Activated gamma-delta T cell treated with Interleukin-2 at 50 U/mL for 16 hours (primary cell): ENCODE data around the gene GRIN2A.

ENCODE experiments used
- DNase-seq: peaks from one replicate; pipeline ENCODE4 v3.0.0-alpha.2; 2020

The GRIN2A gene

DNA sequence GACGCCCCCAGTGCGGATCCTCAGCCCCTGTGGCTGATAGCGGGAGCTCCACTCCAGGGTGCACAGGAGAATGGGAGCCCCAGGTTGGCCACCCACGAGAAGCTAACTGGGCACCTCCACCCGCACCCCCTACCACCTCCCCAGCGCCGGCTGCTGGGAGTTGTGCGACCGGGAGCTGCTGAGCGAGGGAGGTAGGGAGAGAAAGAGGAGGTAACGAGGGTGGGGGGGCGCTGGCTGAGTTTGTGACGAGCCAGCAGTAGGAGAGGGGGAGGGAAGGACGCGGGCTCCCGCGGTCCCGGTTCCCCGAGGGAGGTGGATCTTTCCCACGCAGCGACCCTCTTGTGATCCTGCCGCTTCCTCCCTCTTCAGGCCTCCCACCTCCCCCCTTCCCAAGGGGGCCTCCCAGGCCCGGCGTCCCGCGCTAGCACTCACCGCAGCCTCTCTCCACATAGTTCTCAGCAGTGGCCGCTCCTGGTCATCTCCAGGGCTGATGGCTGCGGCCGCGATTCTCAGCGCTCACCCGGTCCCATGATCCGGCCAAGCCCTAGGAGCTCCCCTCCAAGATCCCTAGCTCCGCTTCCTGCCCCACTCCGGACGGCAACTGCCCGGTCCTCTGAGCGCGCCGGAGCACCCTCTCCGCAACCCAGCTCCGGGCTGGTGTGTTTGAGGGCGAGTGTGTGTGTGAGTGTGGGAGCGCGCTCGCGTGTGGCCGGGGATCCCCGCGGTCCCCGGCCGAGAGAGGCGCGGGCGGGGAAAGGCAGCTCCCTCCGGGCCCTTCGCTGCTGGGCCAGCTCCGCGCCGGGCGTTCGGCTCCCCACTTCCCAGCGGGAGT lies at the start of gene GRIN2A:
TSS of gene GRIN2A (minus strand) at position 207 of the 832 bp plus-strand sequence. CDS start 2,017 bp downstream, outside the sequence.
- no peak for DNase-seq

- no peak for DNase-seq
Observed at GRCh38 chr16:10231563-10231962, 49.3 kb upstream of the GRIN2A start.

DNA sequence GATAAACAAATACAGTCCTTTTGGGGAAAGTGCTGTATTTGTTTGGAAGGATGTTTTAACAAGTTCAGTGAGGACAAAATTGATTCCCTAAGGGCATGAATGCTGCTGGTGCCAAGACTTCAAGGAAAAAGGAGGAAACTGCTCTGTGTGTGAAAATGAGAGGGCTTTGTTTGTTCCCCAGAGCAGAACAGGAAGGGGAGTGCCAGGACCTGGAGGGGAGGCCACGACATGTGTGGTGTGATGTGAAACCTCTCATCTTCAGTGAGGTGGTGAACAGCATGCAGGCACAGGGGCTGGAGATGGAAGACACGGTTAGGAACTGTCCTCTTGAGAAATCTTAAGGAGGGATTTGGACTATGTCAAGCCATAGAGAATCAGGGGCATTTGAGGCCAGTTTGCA lies 46.6 kb upstream of the GRIN2A start:
- DNase-seq = no peak

DNA sequence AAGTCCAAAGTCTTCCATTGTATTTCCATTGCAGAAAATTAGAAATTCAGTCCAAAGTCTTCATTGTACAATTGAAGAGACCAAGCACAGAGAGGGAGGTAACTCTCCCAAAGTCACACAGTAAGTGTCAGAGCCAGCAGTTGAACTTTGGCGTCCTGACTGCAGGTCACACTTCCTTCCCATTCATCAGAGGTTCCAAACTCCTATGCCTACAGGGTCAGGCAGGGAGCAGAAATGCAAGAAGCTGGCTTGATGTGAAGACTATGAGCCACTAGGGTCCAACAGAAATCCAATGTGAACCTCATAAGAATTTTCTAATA lies 44.7 kb upstream of the GRIN2A start:
- no peak for DNase-seq

DNA sequence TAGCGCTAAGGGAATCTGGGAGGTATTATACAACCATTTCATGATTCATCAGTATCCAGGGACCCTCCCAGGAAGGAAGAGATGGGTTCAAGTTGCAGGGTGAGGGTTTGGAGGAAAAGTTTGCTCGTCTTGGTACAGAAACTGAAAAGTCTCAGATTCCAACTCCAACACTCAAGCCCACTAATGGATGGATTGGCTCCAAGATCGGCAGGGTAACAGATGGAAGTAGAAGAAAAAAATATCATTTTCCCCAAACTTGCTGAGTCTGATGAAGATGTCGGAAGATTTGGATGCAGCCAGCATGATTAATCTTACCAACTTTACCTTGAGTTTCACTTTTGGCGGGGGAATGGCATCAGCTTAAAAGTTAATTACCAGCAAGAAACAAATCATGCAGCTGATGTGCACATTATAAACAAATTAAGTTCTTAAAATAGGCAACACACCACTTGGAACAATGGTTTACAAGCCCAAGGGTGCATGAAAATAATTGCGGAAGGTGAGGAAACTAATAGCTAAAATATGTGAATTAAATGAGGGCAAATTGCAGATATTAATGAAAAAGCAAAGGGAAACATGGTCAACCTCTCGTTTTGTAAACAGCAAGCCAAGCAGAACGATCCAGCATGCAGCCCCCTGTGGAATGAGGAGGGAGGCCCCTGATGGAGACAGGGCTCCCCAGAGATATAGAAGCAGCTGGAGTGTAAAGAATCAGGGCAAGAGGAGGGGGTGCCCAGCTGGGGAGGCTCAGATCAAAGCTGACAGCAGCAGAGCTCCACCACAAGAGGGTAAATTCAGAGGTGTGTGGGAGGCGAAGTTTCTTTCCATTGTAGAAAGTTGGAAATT lies 44.1 kb upstream of the GRIN2A start:
- no peak for DNase-seq

DNA sequence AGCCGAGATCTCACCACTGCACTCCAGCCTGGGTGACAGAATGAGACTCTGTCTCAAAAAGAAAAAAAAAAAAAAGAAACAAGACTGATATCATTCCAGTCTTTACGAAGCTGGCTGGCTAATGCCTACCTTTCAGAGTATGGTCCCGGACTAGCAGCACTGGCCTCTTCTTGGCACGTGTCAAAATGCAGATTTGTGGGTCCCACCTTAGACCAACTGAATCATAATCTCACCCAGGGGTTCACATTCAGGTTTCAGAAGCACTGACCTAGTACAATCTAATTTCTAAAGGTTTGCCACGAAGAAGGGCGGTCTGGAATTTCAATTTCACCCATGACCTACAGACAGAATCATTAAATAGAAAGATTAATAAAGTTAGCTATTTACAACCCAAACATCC lies 43.4 kb upstream of the GRIN2A start:
- DNase-seq = no peak

DNA sequence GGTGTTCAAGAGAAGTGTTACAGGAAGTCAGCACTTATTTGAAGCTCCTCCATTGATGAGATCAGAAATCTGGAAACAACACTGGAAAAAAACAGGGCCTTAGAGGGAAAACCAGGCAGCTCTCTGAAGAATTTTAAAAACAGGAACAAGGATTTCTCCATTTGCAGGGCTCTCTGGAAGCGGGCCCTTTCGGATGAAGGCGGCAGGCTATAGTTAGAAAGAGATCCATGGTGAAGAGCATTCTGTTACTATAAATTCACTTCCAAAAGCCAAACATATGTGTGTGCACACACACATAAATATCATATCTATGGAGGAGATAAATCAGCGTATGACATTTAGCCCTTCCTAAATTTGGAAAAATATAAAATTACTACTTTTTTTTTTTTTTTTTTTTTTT lies 42.6 kb upstream of the GRIN2A start:
- DNase-seq = no peak

- DNase-seq = no peak
Observed at GRCh38 chr16:10220942-10221341, 38.7 kb upstream of the GRIN2A start.

GRCh38 chr16:10219742-10220141 lies 37.5 kb upstream of the GRIN2A start:
- no peak for DNase-seq

- no peak for DNase-seq
Observed at GRCh38 chr16:10218490-10219206, 36.4 kb upstream of the GRIN2A start.

- DNase-seq = no peak
Observed at GRCh38 chr16:10213748-10214147, 31.5 kb upstream of the GRIN2A start.

DNA sequence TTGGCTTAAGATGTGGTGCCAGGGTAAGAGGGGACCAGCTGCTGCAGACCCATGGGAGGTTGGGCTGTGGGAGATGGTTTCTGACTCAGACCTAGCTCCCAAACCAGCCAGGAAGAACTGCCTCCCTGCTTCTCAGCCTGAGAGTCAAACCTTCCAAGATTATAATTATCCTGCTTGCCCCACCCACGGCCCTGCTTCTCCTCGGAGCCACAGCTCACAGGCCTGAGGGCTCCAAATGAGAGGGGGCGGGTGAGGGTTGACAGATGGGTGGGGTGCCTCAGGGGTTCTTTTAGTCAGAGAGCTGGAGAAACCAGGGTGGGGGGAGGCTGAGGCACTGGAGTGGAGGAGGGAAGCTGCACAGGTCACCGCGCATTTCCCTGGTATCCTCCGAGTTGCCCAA lies 28.7 kb upstream of the GRIN2A start:
- no peak for DNase-seq

DNA sequence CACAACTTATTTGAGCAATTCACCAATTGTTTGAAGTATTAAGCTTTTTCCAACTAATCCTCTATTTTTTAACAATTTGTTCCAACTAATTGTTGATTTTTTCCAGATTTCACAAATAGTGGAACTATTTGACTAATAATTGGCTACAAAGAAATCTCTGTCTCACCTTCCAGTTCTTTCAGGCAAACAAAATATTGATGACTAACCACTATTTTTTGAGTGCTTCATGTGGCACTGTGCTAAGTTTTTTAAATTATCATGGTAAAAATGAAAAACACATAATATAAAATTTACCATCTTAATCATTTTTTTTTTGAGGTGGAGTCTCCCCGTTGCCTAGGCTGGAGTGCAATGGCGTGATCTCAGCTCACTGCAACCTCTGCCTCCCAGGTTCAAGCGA lies 24.6 kb upstream of the GRIN2A start:
- DNase-seq = no peak

GRCh38 chr16:10206215-10206614 lies 24.0 kb upstream of the GRIN2A start:
- DNase-seq = no peak

DNA sequence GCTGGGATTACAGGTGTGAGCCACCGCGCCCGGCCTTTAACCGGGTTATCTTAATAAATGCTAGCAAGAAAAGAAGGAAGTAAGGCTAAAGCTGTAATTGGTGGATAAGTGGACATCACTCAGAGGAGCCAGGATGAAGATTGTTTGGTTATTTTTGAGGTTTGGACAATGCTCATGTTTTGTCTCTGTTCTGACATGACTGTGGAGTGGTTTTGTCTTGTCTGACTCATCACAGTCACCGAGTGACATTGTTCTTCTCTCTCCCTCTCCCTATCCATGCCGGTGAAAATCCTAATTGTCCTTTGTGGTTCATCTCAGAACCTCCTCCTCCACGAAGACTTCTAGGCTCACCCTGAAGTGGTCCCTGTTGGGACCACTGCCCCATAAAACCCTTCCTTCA lies 23.5 kb upstream of the GRIN2A start:
- DNase-seq = no peak

- DNase-seq = no peak
Observed at GRCh38 chr16:10202649-10203048, 20.4 kb upstream of the GRIN2A start.

DNA sequence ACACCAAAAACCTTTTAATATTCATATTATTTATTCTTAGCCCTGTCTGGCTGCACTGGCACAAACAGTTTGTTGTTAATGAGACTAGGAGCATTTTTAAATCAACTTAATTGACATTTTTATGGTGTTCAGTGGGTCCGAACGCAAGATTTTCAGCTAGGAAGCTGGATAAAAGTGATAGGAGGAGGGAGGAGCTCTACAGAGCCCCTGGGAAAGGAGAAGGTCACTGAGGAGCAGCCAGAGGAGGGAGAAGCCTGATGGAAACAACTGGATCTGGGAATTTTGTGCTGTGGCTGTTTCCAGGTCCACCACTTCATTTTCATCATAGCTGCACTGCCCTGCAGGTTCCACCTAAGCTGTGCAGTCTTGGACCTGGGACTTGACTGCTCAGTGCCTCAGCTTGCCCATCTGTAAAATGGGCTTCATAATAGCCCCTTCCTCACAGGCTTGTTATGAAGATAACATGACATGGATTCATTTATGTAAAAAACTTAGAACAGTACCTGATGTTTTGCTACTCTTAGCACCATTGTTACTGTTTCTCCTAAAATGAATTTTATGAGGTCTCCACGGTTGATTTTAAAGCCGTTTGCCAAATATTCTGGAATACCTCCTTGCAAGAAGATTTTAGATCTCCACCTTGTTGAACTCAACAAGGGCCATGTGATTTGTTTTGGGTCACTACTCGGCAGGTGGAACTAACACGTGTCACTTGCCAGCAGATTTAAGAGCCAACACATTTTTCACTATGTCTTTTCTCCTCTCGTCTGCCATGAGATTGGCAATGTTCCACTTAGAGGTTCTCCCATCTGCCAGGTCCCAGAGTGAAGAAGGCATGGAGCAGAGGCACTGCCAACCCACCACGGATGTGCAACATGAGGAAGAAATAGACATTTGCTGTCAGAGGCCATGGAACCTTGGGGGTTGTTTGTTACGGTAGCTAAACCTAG lies 18.7 kb upstream of the GRIN2A start:
- DNase-seq = no peak

- no peak for DNase-seq
Observed at GRCh38 chr16:10196999-10197398, 14.8 kb upstream of the GRIN2A start.

DNA sequence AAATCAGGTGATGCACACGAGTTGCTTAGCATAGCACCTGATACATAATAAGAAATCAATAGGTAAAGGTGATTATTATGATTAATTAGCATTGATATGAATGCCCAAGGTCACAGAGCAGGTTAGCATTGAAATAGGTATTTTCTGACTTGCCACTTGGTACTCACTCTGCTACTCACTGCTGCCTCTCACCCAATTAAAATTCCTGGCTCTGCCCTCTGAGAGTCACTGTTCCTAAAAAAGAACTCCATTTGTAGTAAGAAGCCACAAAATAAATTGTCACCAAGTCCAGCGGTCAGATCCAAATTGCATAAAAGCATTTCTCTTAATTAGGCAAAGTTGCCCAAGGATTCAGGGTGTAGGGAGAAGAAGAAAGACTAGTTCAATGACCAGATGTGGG lies 8.9 kb upstream of the GRIN2A start:
- DNase-seq = no peak

GRCh38 chr16:10189861-10190390 lies 7.7 kb upstream of the GRIN2A start:
- no peak for DNase-seq

GRCh38 chr16:10188236-10188635 lies 6.0 kb upstream of the GRIN2A start:
- no peak for DNase-seq
